CD14-positive monocyte (primary cell): ENCODE data around the gene TAGAP. TPM values are rescaled to one million over a fixed set of nuclear protein-coding genes. Genes with fewer than 3 reads are reported as not detected.
A peak's percentile ranks its signal among the peaks of the same experiment; 100 is the strongest.

Experiments used
- DNase-seq, 3 donors: peaks; one replicate each; pipeline ENCODE4 v3.0.0-alpha.2; 2011 to 2022
- H2AFZ ChIP-seq: 2 replicates; pipeline ENCODE4 v1.6.0; 2012; ENCODE audit warnings: mild to moderate bottlenecking, low read depth, low read length, inconsistent platforms; ENCODE audit not compliant: insufficient read depth, poor library complexity, severe bottlenecking
- H3K27ac ChIP-seq, 2 donors: 1 replicate in 1 of 2; 2 replicates in 1 of 2; pipeline ENCODE4 v1.5.1; 2012 to 2013; ENCODE audit warnings: low read length in 2 of 2, control low read depth in 1 of 2, inconsistent platforms in 1 of 2, low read depth in 1 of 2, mild to moderate bottlenecking in 1 of 2
- H3K27me3 ChIP-seq, 2 donors: one replicate each; pipeline versions ENCODE4 v1.6.0 to v1.6.1; 2011 to 2013; ENCODE audit warnings: low read length in 2 of 2; ENCODE audit not compliant: control insufficient read depth in 2 of 2, insufficient read depth in 2 of 2
- H3K36me3 ChIP-seq, 2 donors: replicated peaks in 1 of 2; 1 replicate in 1 of 2; 2 replicates in 1 of 2; pipeline versions ENCODE4 v1.5.1 to v1.6.1; 2012 to 2013; ENCODE audit warnings: low read length in 2 of 2, control low read depth in 1 of 2, inconsistent platforms in 1 of 2, mild to moderate bottlenecking in 1 of 2; ENCODE audit not compliant: insufficient read depth in 2 of 2, control insufficient read depth in 1 of 2
- H3K4me1 ChIP-seq, 2 donors: 1 replicate in 1 of 2; 2 replicates in 1 of 2; pipeline versions ENCODE4 v1.5.1 to v1.6.1; 2012 to 2013; ENCODE audit warnings: low read length in 2 of 2, control low read depth in 1 of 2, inconsistent platforms in 1 of 2, mild to moderate bottlenecking in 1 of 2, moderate library complexity in 1 of 2; ENCODE audit not compliant: insufficient read depth in 2 of 2, control insufficient read depth in 1 of 2
- H3K4me2 ChIP-seq: replicated peaks from 2 replicates; pipeline ENCODE3; 2012; ENCODE audit warnings: low read length, moderate library complexity, mild to moderate bottlenecking; ENCODE audit not compliant: poor library complexity, severe bottlenecking; ENCODE audit errors: extremely low read depth
- H3K4me3 ChIP-seq, 3 experiments: fragments of 200-600 bp in 1 of 3; sonication (generic) in 1 of 3; replicated peaks in 1 of 3; 1 replicate in 2 of 3; 2 replicates in 1 of 3; pipeline ENCODE4 v1.5.1; 2011 to 2013; ENCODE audit warnings: low read length in 3 of 3, mild to moderate bottlenecking in 3 of 3, control low read depth in 2 of 3, low read depth in 2 of 3, inconsistent platforms in 1 of 3, moderate library complexity in 1 of 3
- H3K79me2 ChIP-seq: 2 replicates; pipeline ENCODE4 v1.6.0; 2012; ENCODE audit warnings: mild to moderate bottlenecking, control low read depth, inconsistent platforms, low read length, moderate library complexity; ENCODE audit not compliant: insufficient read depth
- H3K9ac ChIP-seq: 2 replicates; pipeline ENCODE4 v1.6.0; 2017; ENCODE audit warnings: low read length, mild to moderate bottlenecking; ENCODE audit not compliant: insufficient read depth, poor library complexity, severe bottlenecking
- H3K9me3 ChIP-seq, 2 donors: replicated peaks in 1 of 2; 1 replicate in 1 of 2; 2 replicates in 1 of 2; pipeline versions ENCODE4 v1.5.1 to v1.6.1; 2012 to 2013; ENCODE audit warnings: low read length in 2 of 2, control low read depth in 1 of 2; ENCODE audit not compliant: control insufficient read depth in 1 of 2, insufficient read depth in 1 of 2
- H4K20me1 ChIP-seq: 2 replicates; pipeline ENCODE4 v1.6.0; 2012; ENCODE audit warnings: mild to moderate bottlenecking, low read length, control low read depth, moderate library complexity; ENCODE audit not compliant: insufficient read depth
- H3K27ac Mint-ChIP-seq, 7 donors: one replicate each; pipeline ENCODE4 v1.8.0; 2020; ENCODE audit warnings: mild to moderate bottlenecking in 7 of 7, mixed read lengths in 7 of 7, moderate library complexity in 6 of 7, inconsistent platforms in 2 of 7
- H3K27me3 Mint-ChIP-seq, 3 donors: one replicate each; pipeline ENCODE4 v1.8.0; 2021 to 2022; ENCODE audit warnings: low read depth in 3 of 3, mild to moderate bottlenecking in 3 of 3, mixed read lengths in 3 of 3, moderate library complexity in 3 of 3, inconsistent platforms in 1 of 3
- H3K36me3 Mint-ChIP-seq, 2 donors: one replicate each; pipeline ENCODE4 v1.8.0; 2020; ENCODE audit warnings: mixed read lengths in 2 of 2, inconsistent platforms in 1 of 2, mild to moderate bottlenecking in 1 of 2
- H3K4me1 Mint-ChIP-seq: one replicate; pipeline ENCODE4 v1.8.0; 2020; ENCODE audit warnings: mild to moderate bottlenecking, mixed read lengths
- H3K4me3 Mint-ChIP-seq, 2 donors: one replicate each; pipeline ENCODE4 v1.8.0; 2020; ENCODE audit warnings: mild to moderate bottlenecking in 2 of 2, mixed read lengths in 2 of 2, moderate library complexity in 1 of 2
- H3K9me3 Mint-ChIP-seq, 7 donors: one replicate each; pipeline ENCODE4 v1.8.0; 2020 to 2022; ENCODE audit warnings: mixed read lengths in 7 of 7, mild to moderate bottlenecking in 6 of 7, moderate library complexity in 6 of 7, inconsistent platforms in 2 of 7
- WGBS: methylation state at CpG from one replicate; pipeline ENCODE4 v1.1.5; 2013; ENCODE audit warnings: missing lambda C conversion rate; ENCODE audit not compliant: insufficient coverage; 5-methylcytosine and 5-hydroxymethylcytosine counted together
- intact Hi-C, 2 donors: fragments of 100-400 bp; cut with micrococcal nuclease; formaldehyde crosslinking; loops; one replicate each; pipeline versions ENCODE4 v1.15.0 to v1.15.1; 2023
- polyA plus RNA-seq, 3 donors: library from polyadenylated mRNA; depleted of rRNA in 1 of 3; unstranded in 2 of 3; stranded (reverse) in 1 of 3; fragments of 300-500 nt in 2 of 3; fragments of >200 nt in 1 of 3; fragmentation: Illumina TruSeq in 2 of 3; gene quantifications; 1 replicate in 2 of 3; 2 replicates in 1 of 3; pipeline ENCODE4 v1.2.3, GENCODE V29; 2012 to 2021
- TF ChIP-seq, protein P1 (sequence below): fragments of 200-600 bp; IDR thresholded peaks from one replicate; pipeline ENCODE4 v1.8.0; 2022; ENCODE audit warnings: antibody characterized with exemption, mild to moderate bottlenecking

Gene TAGAP
- polyA plus RNA-seq, 3 donors = 51.9 to 299 (median 59.1) TPM

DNA sequence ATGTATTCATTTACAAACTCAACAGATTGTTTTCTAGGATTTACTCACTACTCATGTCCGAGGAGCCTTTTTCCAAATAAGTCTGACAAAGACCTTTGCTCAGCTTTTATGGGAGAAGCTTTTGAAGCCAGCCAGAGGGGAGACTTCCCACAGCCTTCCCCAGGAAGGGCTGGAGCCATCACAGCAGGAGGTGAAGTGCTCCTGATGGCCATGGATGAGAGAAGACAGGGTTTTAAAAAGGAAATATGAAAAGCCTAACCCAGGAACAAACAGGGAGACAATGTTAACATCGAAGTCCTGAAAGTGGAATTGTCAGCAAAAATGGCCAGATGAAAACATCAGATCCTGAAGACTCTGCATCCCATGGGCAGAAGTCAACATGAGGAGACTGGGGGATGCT lies 11.6 kb upstream of the TAGAP start:
- intact Hi-C loops = no loop called here
- peaks cover 0 to 8% of the 10 kb centered on the region in 2 donors for H3K36me3 Mint-ChIP-seq

DNA sequence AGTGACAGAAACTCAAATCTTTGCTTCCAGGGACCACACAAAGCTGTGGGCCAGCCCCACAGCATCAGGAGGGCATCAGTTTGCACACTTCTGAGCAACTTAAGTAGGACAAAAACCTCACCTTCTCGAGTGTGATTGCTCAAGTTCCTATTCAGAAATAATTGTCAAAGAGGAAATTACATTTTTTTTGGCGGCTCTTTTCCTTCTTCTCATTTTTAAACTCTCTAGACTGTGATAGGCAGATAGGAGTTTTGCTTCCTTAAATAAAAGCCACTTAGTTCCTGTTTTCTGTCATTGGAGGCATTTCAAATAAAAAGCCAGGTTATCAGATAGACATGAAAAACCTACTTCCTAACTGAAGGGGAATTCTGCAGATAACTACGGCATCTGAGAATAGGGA lies 11.2 kb upstream of the TAGAP start:
- peaks cover 0 to 4% (median 2%) of the 10 kb centered on the region in 3 donors for H3K27me3 Mint-ChIP-seq
- no peaks in the 10 kb centered on the region for H3K27me3 ChIP-seq
- peaks cover 67% of the 10 kb centered on the region for H3K4me1 Mint-ChIP-seq
- H3K4me1 ChIP-seq = peaks cover 60 to 64% of the 10 kb centered on the region in 2 donors
- H3K9me3 Mint-ChIP-seq = peaks cover 0 to 3% (median 0%) of the 10 kb centered on the region in 7 donors
- no peaks in the 10 kb centered on the region for H3K36me3 ChIP-seq
- peak overlapping the region; percentile 81 to 87 for H3K27ac ChIP-seq
- TF ChIP-seq, protein P1, sequence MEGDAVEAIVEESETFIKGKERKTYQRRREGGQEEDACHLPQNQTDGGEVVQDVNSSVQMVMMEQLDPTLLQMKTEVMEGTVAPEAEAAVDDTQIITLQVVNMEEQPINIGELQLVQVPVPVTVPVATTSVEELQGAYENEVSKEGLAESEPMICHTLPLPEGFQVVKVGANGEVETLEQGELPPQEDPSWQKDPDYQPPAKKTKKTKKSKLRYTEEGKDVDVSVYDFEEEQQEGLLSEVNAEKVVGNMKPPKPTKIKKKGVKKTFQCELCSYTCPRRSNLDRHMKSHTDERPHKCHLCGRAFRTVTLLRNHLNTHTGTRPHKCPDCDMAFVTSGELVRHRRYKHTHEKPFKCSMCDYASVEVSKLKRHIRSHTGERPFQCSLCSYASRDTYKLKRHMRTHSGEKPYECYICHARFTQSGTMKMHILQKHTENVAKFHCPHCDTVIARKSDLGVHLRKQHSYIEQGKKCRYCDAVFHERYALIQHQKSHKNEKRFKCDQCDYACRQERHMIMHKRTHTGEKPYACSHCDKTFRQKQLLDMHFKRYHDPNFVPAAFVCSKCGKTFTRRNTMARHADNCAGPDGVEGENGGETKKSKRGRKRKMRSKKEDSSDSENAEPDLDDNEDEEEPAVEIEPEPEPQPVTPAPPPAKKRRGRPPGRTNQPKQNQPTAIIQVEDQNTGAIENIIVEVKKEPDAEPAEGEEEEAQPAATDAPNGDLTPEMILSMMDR = no peak
- WGBS = no CpG with 5 or more reads among the region's 3 CpGs
- H3K4me3 Mint-ChIP-seq = peak overlapping the region in 1 of 2 donors; percentile 76
- no peak overlapping the region for H2AFZ ChIP-seq
- intact Hi-C loops = no loop called here
- H3K79me2 ChIP-seq = no peaks in the 10 kb centered on the region
- H3K9me3 ChIP-seq = no peaks in the 10 kb centered on the region
- DNase-seq = peak; percentile 72 to 97 (median 89)
- peak overlapping the region; percentile 74 for H3K4me2 ChIP-seq
- H4K20me1 ChIP-seq = no peaks in the 10 kb centered on the region
- H3K4me3 ChIP-seq = peak overlapping the region in 1 of 3 experiments; percentile 58
- peaks cover 0 to 8% of the 10 kb centered on the region in 2 donors for H3K36me3 Mint-ChIP-seq
- H3K27ac Mint-ChIP-seq = peak overlapping the region; percentile 88 to 97 (median 94)
- peak overlapping the region; percentile 55 for H3K9ac ChIP-seq

More for the DNA sequence above, 11.6 kb upstream of the TAGAP start:
- no peak for DNase-seq
- TF ChIP-seq, protein P1 = no peak
- 0% methylated on average over 1 of the region's 2 CpGs for WGBS
- Mint-ChIP-seq H3K27me3 (peaks cover 0 to 4% (median 2%) of the 10 kb centered on the region in 3 donors), H3K4me1 (peaks cover 71% of the 10 kb centered on the region), H3K9me3 (peaks cover 0 to 3% (median 0%) of the 10 kb centered on the region in 7 donors), H3K27ac (peak overlapping the region; percentile 88 to 97 (median 94)), H3K4me3 (peak overlapping the region; percentile 45 to 73)
- H3K9ac ChIP-seq = peak overlapping the region; percentile 33
- no peaks in the 10 kb centered on the region for H3K27me3 ChIP-seq
- peak overlapping the region; percentile 21 for H2AFZ ChIP-seq
- H3K4me1 ChIP-seq = peaks cover 64 to 68% of the 10 kb centered on the region in 2 donors
- H4K20me1 ChIP-seq = no peaks in the 10 kb centered on the region
- peak overlapping the region; percentile 74 for H3K4me2 ChIP-seq
- no peaks in the 10 kb centered on the region for H3K79me2 ChIP-seq
- H3K9me3 ChIP-seq = no peaks in the 10 kb centered on the region
- peak overlapping the region; percentile 62 to 87 for H3K27ac ChIP-seq
- peak overlapping the region in 1 of 3 experiments; percentile 58 for H3K4me3 ChIP-seq
- no peaks in the 10 kb centered on the region for H3K36me3 ChIP-seq
